Measurements from ENCODE around the gene KMT2E. TPM values are rescaled to one million over a fixed set of nuclear protein-coding genes. Genes with fewer than 3 reads are reported as not detected.

KMT2E gene
- total RNA-seq, 1 donor from 2014 or later, result 75.6 TPM

DNA sequence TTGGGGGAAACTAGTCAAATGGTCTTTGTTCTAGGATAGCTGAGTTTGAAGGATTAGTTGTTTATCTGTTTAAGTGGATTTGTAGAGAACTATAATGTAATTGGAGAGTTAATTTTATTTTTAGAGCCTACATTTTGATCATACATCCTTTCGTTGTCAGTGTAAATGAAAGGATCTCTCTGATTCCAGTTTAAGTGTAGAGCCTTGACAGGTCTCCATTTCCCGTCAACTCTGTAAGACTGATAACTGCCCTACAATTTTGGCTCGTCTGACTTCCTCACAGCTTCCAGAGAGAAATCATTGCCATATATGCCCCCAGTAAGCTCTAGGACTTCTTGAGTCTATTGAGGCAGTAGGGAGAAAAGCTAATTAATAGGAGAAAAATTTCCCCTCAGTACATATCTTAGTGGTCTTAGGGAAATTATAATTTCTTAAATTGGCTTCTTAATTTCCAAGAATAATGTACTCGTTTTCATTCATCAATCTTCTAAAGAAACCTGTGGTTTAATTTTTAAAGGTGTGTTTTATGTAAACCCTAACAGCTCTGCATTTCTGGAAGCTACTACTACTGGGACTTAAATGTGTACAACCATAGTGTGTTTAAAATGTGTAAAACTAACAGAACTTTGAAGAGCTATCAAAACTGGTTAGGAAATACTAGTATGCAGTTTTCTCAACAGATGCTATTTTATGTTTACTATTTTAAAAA is 3.8 kb downstream of the KMT2E start:
- peak overlapping the region; percentile 98 for H3K4me3 Mint-ChIP-seq (ENCODE audit: unreplicated experiment)
- no peak for DNase-seq (ENCODE audit: extremely low spot score, unreplicated experiment)
- TF ChIP-seq, protein P1, sequence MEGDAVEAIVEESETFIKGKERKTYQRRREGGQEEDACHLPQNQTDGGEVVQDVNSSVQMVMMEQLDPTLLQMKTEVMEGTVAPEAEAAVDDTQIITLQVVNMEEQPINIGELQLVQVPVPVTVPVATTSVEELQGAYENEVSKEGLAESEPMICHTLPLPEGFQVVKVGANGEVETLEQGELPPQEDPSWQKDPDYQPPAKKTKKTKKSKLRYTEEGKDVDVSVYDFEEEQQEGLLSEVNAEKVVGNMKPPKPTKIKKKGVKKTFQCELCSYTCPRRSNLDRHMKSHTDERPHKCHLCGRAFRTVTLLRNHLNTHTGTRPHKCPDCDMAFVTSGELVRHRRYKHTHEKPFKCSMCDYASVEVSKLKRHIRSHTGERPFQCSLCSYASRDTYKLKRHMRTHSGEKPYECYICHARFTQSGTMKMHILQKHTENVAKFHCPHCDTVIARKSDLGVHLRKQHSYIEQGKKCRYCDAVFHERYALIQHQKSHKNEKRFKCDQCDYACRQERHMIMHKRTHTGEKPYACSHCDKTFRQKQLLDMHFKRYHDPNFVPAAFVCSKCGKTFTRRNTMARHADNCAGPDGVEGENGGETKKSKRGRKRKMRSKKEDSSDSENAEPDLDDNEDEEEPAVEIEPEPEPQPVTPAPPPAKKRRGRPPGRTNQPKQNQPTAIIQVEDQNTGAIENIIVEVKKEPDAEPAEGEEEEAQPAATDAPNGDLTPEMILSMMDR (IDR thresholded peaks at IDR 0.05), result no peak
- peaks cover 52% of the 10 kb centered on the region for H3K4me1 Mint-ChIP-seq (ENCODE audit: unreplicated experiment)
- H3K27me3 Mint-ChIP-seq (ENCODE audit: unreplicated experiment), result no peaks in the 10 kb centered on the region
- no peaks in the 10 kb centered on the region for H3K9me3 Mint-ChIP-seq (ENCODE audit: unreplicated experiment)
- H3K27ac Mint-ChIP-seq (ENCODE audit: unreplicated experiment), result peak overlapping the region; percentile 100
- peaks cover 3% of the 10 kb centered on the region for H3K36me3 Mint-ChIP-seq (ENCODE audit: unreplicated experiment)

DNA sequence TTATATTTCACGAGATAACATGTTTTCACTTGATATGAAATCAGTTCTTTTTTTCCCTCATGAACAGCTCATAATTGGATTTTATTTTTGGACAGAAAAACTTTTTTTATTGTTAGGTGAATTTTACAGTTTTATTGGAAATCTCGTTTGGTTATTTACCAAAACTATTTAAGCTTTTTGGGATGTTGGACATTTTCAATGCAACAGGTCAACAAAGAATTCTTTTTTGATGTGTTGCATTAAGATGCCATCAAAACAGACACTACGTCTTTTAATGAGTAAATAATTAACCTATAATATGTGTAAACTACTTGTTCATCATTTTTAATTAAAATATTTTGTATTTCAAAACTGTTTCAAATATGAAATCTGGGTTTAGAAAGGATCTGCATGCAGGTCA is 5.3 kb downstream of the KMT2E start:
- Mint-ChIP-seq H3K4me1 (ENCODE audit: unreplicated experiment) (peaks cover 61% of the 10 kb centered on the region), H3K27ac (ENCODE audit: unreplicated experiment) (no peak overlapping the region), H3K27me3 (ENCODE audit: unreplicated experiment) (no peaks in the 10 kb centered on the region), H3K4me3 (ENCODE audit: unreplicated experiment) (no peak overlapping the region), H3K9me3 (ENCODE audit: unreplicated experiment) (no peaks in the 10 kb centered on the region), H3K36me3 (ENCODE audit: unreplicated experiment) (peaks cover 3% of the 10 kb centered on the region)
- DNase-seq (ENCODE audit: extremely low spot score, unreplicated experiment), result no peak
- TF ChIP-seq, protein P1 (IDR thresholded peaks at IDR 0.05), result no peak

DNA sequence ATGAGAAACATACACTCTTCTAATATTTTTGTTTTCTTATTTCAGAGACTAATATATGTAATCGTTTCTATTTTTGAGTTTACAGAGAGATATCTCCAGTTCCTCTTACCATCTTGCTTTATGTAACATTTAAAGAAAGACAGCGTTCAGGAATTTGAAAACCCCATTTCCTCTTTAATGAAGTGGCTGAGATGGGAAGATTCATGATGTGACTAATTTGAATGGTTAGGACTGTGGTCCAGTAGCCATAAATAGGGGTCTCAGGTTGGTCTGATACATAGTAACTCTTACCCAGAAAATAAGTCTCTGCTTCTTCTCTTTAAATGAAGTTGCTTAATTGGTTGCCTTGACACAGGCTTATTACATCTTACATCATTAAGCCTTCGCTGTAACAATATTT is 6.9 kb downstream of the KMT2E start:
- Mint-ChIP-seq H3K27me3 (ENCODE audit: unreplicated experiment) (no peaks in the 10 kb centered on the region), H3K4me1 (ENCODE audit: unreplicated experiment) (peaks cover 76% of the 10 kb centered on the region), H3K9me3 (ENCODE audit: unreplicated experiment) (no peaks in the 10 kb centered on the region), H3K36me3 (ENCODE audit: unreplicated experiment) (peaks cover 3% of the 10 kb centered on the region), H3K27ac (ENCODE audit: unreplicated experiment) (no peak overlapping the region), H3K4me3 (ENCODE audit: unreplicated experiment) (no peak overlapping the region)
- TF ChIP-seq, protein P1 (IDR thresholded peaks at IDR 0.05), result no peak
- no peak for DNase-seq (ENCODE audit: extremely low spot score, unreplicated experiment)

DNA sequence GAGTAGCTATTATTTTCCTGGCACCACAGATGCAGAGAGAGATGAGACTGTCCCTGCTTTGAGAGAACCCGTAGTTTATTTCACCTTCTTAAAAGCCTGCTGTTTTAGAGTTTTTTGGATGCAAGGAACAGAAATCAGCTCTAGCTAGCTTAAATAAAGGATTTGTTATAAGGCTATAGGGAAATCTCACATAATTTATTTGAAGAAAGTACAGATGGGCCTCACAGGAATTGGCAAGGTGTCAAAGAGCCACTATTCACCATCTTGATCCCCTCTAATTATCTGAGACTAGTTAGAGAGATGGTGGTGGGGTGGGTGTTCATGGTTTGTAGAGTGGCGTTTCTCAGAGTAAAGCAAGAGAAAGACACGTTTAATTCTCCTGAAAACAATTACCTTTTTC is 7.3 kb downstream of the KMT2E start:
- no peaks in the 10 kb centered on the region for H3K9me3 Mint-ChIP-seq (ENCODE audit: unreplicated experiment)
- no peak overlapping the region for H3K4me3 Mint-ChIP-seq (ENCODE audit: unreplicated experiment)
- H3K27me3 Mint-ChIP-seq (ENCODE audit: unreplicated experiment), result no peaks in the 10 kb centered on the region
- no peak for DNase-seq (ENCODE audit: extremely low spot score, unreplicated experiment)
- peaks cover 78% of the 10 kb centered on the region for H3K4me1 Mint-ChIP-seq (ENCODE audit: unreplicated experiment)
- peaks cover 3% of the 10 kb centered on the region for H3K36me3 Mint-ChIP-seq (ENCODE audit: unreplicated experiment)
- no peak overlapping the region for H3K27ac Mint-ChIP-seq (ENCODE audit: unreplicated experiment)
- TF ChIP-seq, protein P1 (IDR thresholded peaks at IDR 0.05), result no peak

DNA sequence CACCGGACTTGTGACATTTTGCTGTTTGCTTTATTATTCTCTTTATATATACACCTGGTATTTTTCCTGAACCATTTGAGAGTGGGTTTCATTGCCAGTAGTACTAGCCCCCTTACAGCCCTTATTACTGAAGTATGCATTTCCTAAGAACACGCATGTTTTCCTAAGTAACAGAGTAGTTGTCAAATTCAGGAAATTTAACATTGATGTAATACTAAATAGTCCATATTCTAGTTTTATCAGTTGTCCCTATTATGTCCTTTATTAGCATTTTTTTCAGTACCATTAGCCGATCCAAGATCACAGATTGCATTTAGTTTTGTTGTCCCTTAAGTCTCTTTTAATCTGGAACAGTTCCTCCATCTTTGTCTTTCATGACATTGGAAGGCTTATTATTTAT is 8.0 kb downstream of the KMT2E start:
- no peak for DNase-seq (ENCODE audit: extremely low spot score, unreplicated experiment)
- peaks cover 3% of the 10 kb centered on the region for H3K36me3 Mint-ChIP-seq (ENCODE audit: unreplicated experiment)
- H3K27me3 Mint-ChIP-seq (ENCODE audit: unreplicated experiment), result no peaks in the 10 kb centered on the region
- H3K4me3 Mint-ChIP-seq (ENCODE audit: unreplicated experiment), result no peak overlapping the region
- TF ChIP-seq, protein P1 (IDR thresholded peaks at IDR 0.05), result no peak
- peaks cover 74% of the 10 kb centered on the region for H3K4me1 Mint-ChIP-seq (ENCODE audit: unreplicated experiment)
- H3K27ac Mint-ChIP-seq (ENCODE audit: unreplicated experiment), result no peak overlapping the region
- no peaks in the 10 kb centered on the region for H3K9me3 Mint-ChIP-seq (ENCODE audit: unreplicated experiment)
